MM.1S (cell line): ENCODE data around the gene SLC43A3.

Source experiments
- CTCF ChIP-seq: fragments of 300-600 bp; sonication (generic); IDR thresholded peaks from 2 replicates; pipeline ENCODE4 v1.5.1; 2016; ENCODE audit warnings: antibody characterized with exemption, low read length, mixed read lengths
- EZH2 ChIP-seq: fragments of 300-600 bp; sonication (generic); optimal IDR thresholded peaks from 2 replicates; pipeline ENCODE3; 2017; ENCODE audit warnings: low read depth, mild to moderate bottlenecking, antibody characterized with exemption, low read length, mixed read lengths

DNA sequence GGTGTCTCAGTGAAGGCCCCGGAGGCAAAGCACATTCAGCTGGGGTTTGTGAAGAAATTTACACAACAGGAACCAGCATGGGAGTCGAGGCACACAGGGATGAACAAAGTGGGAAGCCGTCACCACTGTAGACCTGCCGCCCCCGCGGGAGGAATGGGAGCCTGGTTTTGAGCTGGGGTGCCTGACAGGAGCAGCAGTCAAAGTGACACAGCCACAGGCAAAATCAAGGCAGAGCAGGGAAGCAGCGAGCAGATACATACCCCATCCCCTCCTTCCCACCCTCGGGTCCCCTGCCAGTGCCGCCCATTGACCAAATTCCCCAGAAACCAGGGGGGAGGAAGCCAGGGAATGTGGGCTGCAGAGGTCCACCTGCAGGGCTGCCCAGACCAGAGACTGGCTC, 67.9 kb downstream of the SLC43A3 start:
- TF ChIP-seq CTCF (no peak), EZH2 (no peak)
